Left ventricle myocardium inferior (tissue), 1 donor: ENCODE data around the gene CAPZA2. TPM values are rescaled to one million over a fixed set of nuclear protein-coding genes. Genes with fewer than 3 reads are reported as not detected.

Experiments
- DNase-seq: peaks from one replicate; pipeline ENCODE4 v3.0.0-alpha.2; 2020
- H3K27ac ChIP-seq: fragments of 200-600 bp; replicated peaks from 2 replicates; pipeline ENCODE4 v1.8.0; 2021
- H3K27me3 ChIP-seq: fragments of 200-600 bp; 2 replicates; pipeline ENCODE4 v1.8.0; 2021; ENCODE audit warnings: low read depth
- H3K36me3 ChIP-seq: fragments of 200-600 bp; 2 replicates; pipeline ENCODE4 v1.8.0; 2021
- H3K4me1 ChIP-seq: fragments of 200-600 bp; 2 replicates; pipeline ENCODE4 v1.8.0; 2021
- H3K4me3 ChIP-seq: fragments of 200-600 bp; 2 replicates; pipeline ENCODE4 v1.8.0; 2021; ENCODE audit warnings: mild to moderate bottlenecking, moderate library complexity
- H3K9me3 ChIP-seq: fragments of 200-600 bp; replicated peaks from 2 replicates; pipeline ENCODE4 v1.8.0; 2021
- intact Hi-C: fragments of 100-400 bp; cut with micrococcal nuclease; formaldehyde crosslinking; loops from one replicate; pipeline ENCODE4 v1.11.0; 2022
- total RNA-seq: library from RNA; stranded (reverse); fragmentation: NEBNext Ultra II Directional; extraction: Animal tissue kit (Norgen Biotek cat#: 25700); gene quantifications from one replicate; pipeline ENCODE4 v1.2.1, GENCODE V29; 2021
- TF ChIP-seq, protein P1 (sequence below): fragments of 200-600 bp; IDR thresholded peaks from 2 replicates; pipeline ENCODE4 v1.8.0; 2021; ENCODE audit warnings: antibody characterized with exemption, mild to moderate bottlenecking, borderline replicate concordance
- donor health status: DM: no; HTN: yes; CAD: no; lungs with severe emphysema.

The CAPZA2 gene
- total RNA-seq, 1 donor from 2014 or later = 313 TPM

DNA sequence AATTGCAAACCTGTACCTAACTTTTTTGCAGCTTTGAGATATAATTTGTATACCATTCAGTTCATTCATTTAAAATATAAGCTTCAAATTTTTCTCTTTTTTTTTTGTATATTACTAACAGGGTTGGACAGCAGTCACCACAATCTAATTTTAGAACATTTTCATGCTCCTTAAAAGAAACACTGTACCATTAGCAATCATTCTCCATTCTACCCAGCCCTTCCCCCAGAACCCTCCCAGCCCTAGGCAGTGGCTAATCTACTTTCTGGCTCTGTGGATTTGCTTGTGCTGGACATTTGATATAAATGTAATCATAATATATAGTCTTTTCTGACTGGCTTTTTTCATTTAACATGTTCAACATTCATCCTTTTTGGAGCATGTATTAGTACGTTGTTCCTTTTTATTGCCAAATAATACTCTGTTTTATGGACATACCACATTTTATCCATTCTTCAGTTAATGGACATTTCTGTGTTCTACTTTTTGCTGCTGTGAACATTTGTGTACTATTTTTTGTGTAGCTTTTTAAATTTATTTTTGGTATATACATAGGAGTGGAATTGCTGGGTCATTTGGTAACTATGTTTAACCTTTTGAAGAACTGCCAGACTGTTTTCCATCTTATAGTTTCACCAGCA is 50.0 kb downstream of the CAPZA2 start:
- Histone ChIP-seq H3K9me3 (peaks cover 5% of the 10 kb centered on the region), H3K36me3 (peaks cover 83% of the 10 kb centered on the region), H3K27me3 (no peaks in the 10 kb centered on the region), H3K27ac (peak overlapping the region; percentile 49), H3K4me1 (peaks cover 38% of the 10 kb centered on the region), H3K4me3 (no peak overlapping the region)
- TF ChIP-seq, protein P1, sequence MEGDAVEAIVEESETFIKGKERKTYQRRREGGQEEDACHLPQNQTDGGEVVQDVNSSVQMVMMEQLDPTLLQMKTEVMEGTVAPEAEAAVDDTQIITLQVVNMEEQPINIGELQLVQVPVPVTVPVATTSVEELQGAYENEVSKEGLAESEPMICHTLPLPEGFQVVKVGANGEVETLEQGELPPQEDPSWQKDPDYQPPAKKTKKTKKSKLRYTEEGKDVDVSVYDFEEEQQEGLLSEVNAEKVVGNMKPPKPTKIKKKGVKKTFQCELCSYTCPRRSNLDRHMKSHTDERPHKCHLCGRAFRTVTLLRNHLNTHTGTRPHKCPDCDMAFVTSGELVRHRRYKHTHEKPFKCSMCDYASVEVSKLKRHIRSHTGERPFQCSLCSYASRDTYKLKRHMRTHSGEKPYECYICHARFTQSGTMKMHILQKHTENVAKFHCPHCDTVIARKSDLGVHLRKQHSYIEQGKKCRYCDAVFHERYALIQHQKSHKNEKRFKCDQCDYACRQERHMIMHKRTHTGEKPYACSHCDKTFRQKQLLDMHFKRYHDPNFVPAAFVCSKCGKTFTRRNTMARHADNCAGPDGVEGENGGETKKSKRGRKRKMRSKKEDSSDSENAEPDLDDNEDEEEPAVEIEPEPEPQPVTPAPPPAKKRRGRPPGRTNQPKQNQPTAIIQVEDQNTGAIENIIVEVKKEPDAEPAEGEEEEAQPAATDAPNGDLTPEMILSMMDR = no peak
- DNase-seq = no peak
- intact Hi-C loops = no loop called here

DNA sequence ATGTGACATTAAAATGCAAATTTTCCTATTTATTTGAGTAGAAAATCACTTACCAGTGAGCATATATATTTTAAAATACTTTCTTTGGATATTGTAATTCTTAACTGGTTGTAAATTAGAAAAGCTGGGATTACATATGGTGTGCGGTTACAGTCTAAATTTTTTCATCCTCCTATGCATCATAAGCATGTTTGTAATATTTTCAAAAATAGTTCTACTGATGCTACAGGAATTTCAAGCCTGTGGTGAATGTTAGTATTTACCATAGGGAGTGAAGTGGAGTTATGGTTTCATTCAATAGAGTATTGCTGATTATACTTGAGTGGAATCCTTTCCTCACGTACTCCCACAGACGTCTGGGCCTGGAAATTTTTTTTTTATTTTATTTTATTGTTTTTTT is 56.3 kb downstream of the CAPZA2 start:
- H3K27ac ChIP-seq = no peak overlapping the region
- H3K4me1 ChIP-seq = no peaks in the 10 kb centered on the region
- peaks cover 73% of the 10 kb centered on the region for H3K36me3 ChIP-seq
- no peaks in the 10 kb centered on the region for H3K27me3 ChIP-seq
- no peak overlapping the region for H3K4me3 ChIP-seq
- TF ChIP-seq, protein P1 = no peak
- intact Hi-C loops = no loop called here
- DNase-seq = no peak
- no peaks in the 10 kb centered on the region for H3K9me3 ChIP-seq

DNA sequence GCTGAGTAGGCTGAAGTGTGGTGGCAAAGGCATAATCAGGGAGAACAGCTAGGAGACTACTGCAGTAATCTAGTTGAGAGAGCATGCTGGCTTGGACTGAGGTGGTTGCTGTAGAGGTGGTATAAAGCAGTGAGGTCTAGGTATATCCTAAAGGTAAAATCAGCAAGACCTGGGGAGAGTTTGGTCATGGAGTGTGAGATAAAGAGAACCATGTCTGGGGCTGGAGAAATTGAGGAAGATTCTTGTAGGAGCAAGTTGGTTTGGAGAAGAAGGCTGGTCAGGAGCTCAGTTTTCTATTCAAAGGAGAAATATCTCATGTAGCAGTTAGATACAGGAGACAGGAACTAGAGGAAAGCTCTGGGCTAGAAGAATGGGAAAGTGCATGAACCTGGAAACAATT is 58.0 kb downstream of the CAPZA2 start:
- no peak for DNase-seq
- TF ChIP-seq, protein P1 = no peak
- Histone ChIP-seq H3K9me3 (no peaks in the 10 kb centered on the region), H3K4me3 (no peak overlapping the region), H3K4me1 (no peaks in the 10 kb centered on the region), H3K27ac (no peak overlapping the region), H3K27me3 (no peaks in the 10 kb centered on the region), H3K36me3 (peaks cover 58% of the 10 kb centered on the region)
- intact Hi-C loops = no loop called here

DNA sequence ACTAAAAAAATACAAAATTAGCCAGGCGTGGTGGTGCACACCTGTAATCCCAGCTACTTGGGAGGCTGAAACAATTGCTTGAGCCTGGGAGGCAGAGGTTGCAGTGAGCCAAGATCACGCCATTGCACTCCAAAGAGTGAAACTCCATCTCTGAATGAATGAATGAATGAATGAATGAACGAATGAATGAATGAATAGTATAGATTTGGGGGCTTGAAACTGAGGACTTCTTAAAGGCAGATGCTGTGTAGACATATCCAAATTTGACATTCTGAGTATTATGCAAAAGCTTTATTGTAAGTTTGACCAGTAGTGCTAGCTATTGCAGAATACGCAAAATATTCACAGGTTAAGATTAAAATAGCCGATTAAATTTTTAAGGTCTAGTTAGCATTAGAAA is 60.2 kb downstream of the CAPZA2 start:
- intact Hi-C loops = no loop called here

DNA sequence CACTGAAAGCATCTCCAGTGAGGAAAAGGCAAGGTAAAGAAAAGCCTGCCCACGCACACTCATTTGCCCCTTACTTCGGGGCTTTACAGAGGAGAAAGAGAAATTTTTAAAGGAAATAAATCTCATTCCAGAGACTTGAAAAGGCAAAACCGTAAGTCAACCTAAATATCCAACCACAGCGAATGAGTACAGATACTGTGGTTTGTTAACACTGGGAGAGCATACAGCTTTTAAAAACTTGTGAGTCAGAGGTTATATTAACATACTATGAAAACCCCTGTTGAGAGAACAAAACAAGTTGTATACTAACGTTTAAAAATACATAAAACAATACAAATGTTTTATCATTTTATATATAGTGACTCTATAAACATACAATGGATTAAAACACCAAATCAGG is 62.4 kb downstream of the CAPZA2 start:
- H3K36me3 ChIP-seq = peaks cover 18% of the 10 kb centered on the region
- no peaks in the 10 kb centered on the region for H3K27me3 ChIP-seq
- intact Hi-C loops = no loop called here
- TF ChIP-seq, protein P1 = no peak
- DNase-seq = no peak
- no peak overlapping the region for H3K4me3 ChIP-seq
- no peaks in the 10 kb centered on the region for H3K9me3 ChIP-seq
- no peak overlapping the region for H3K27ac ChIP-seq
- no peaks in the 10 kb centered on the region for H3K4me1 ChIP-seq

More for the DNA sequence above, 60.2 kb downstream of the CAPZA2 start:
- Histone ChIP-seq H3K36me3 (peaks cover 37% of the 10 kb centered on the region), H3K9me3 (no peaks in the 10 kb centered on the region), H3K4me1 (no peaks in the 10 kb centered on the region), H3K4me3 (no peak overlapping the region), H3K27ac (no peak overlapping the region), H3K27me3 (no peaks in the 10 kb centered on the region)
- TF ChIP-seq, protein P1 = no peak
- DNase-seq = no peak

DNA sequence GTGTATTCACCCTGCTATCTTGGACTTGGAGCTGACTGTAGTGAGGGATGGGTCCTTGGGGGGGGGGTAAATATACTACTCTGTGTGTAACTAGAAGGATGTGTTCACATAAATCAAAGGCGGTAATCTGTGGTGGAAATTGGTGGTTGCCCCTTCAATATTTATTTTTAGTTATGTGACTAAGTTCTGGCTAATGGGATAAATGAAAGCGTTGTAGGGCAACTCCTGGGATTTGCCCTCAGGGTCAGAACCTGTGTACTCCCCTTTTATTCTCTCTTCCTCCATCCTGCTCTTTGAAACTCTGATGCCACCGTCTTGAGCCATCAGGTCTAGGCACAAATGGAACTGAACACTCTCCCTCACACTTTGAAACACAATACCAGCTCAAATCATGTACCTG is 66.6 kb downstream of the CAPZA2 start:
- Histone ChIP-seq H3K27ac (no peak overlapping the region), H3K9me3 (no peaks in the 10 kb centered on the region), H3K36me3 (no peaks in the 10 kb centered on the region), H3K4me3 (no peak overlapping the region), H3K27me3 (no peaks in the 10 kb centered on the region), H3K4me1 (no peaks in the 10 kb centered on the region)
- intact Hi-C loops = no loop called here
- DNase-seq = no peak
- TF ChIP-seq, protein P1 = no peak
